Stimulated activated CD4-positive, alpha-beta T cell treated with anti-CD3 and anti-CD28 coated beads, Interleukin-1b, Interleukin-23, amount 100 ng/mL, for 48 hours (primary cell): ENCODE data around the gene CFAP91.

Source experiments
- DNase-seq: peaks from one replicate; pipeline ENCODE4 v3.0.0-alpha.2; 2020

Gene CFAP91

GRCh38 chr3:119745942-119746341 is 43.1 kb downstream of the CFAP91 start:
- DNase-seq = no peak

- no peak for DNase-seq
Observed at GRCh38 chr3:119746423-119746822, 43.6 kb downstream of the CFAP91 start.

- DNase-seq = no peak
Observed at GRCh38 chr3:119747357-119747756, 44.5 kb downstream of the CFAP91 start.

- DNase-seq = no peak
Observed at GRCh38 chr3:119748991-119749390, 46.2 kb downstream of the CFAP91 start.

- DNase-seq = no peak
Observed at GRCh38 chr3:119751423-119751822, 48.6 kb downstream of the CFAP91 start.
